ENCODE measurements around the gene LRFN4.
A peak's percentile ranks its signal among the peaks of the same experiment; 100 is the strongest.

LRFN4 gene

DNA sequence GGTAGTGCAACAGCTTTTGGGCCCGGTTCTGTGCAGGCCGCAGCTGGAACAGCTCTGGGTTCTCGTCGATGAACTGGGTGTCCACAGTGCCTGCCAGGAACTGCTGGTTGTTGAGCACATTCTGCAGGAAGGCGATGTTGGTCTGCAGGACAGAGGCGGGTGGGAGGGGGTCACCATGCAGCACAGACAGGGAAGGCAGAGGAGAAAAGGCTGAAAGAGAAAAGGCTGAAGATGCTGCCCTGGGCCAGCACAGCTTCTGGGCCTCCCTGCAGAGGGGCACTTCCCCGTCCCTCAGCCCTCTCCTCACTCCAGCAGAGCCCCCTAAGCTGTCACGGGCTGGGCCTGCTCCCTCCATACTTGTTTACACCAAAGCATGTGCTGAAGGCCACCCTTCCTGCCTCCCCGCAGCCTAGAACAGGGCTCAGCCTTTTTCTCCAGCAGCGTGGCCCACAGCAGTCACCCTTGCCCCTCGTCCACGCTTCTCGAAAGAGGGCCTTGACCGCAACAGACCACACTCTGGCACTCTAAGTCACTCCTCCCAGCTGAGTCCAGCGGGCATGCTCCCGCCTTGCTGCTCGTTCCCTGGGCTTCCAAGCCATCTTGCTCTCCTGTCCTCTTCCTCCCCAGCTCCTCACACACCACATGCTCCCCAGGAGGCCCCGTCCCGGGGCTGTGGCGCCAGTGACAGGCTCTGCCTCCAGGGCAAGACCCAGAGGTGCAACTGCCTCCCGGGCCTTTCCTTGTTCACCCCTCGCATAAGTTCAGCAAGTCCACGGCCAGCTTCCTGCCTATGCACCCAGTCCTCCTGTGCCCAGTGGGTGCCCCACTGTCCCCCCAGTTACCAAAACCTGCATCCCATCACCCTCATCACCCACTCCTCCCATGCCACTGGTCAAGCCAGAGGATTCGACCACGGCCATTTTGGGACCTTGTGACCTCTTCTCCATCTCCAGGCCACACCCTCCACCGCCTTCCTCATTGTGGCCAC lies 3.3 kb upstream of the LRFN4 start:
- peaks cover 20% of the 10 kb centered on the region; the same call in 1 of the 2 replicates for H3K36me3 ChIP-seq (ENCODE audit: control insufficient read depth, insufficient read depth, low read length)
- H3K9me3 ChIP-seq (ENCODE audit: control insufficient read depth, insufficient read depth, low read depth, low read length) = no peaks in the 10 kb centered on the region
- no peaks in the 10 kb centered on the region for H3K27me3 ChIP-seq (ENCODE audit: control insufficient read depth, insufficient read depth, low read length)
- no peak overlapping the region for H3K4me3 ChIP-seq (ENCODE audit: low read depth, low read length)
- no peak overlapping the region for H3K27ac ChIP-seq (ENCODE audit: low read depth, low read length)
- H3K9ac ChIP-seq (ENCODE audit: low read length) = no peak overlapping the region
- peaks cover 12% of the 10 kb centered on the region for H3K4me1 ChIP-seq (ENCODE audit: control insufficient read depth, insufficient read depth, low read length)

DNA sequence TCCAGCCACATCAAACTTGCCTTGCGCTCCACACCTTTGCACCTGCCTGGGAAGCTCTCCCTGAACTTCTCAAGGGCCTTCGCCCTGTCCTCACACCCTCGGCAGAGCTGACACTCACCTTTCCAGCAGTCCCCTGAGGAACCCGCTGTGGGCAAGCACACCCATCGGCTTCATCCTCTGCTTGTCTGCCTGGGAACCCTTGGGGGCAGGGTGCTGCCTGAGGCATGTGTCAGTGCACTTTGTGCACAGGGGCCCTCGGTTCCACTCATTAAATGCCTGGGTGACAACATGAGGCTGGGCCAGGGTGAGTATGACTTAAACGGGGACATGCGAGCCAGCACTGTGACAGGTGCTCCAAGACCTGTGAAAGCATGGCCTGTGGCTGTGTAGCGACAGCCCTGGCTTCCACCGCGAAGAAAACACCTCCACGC lies 2.6 kb upstream of the LRFN4 start:
- Histone ChIP-seq H3K27me3 (ENCODE audit: control insufficient read depth, insufficient read depth, low read length) (no peaks in the 10 kb centered on the region), H3K9me3 (ENCODE audit: control insufficient read depth, insufficient read depth, low read depth, low read length) (no peaks in the 10 kb centered on the region), H3K4me1 (ENCODE audit: control insufficient read depth, insufficient read depth, low read length) (peaks cover 12% of the 10 kb centered on the region), H3K4me3 (ENCODE audit: low read depth, low read length) (no peak overlapping the region), H3K9ac (ENCODE audit: low read length) (no peak overlapping the region), H3K36me3 (ENCODE audit: control insufficient read depth, insufficient read depth, low read length) (peaks cover 19% of the 10 kb centered on the region; the same call in 1 of the 2 replicates), H3K27ac (ENCODE audit: low read depth, low read length) (no peak overlapping the region)

DNA sequence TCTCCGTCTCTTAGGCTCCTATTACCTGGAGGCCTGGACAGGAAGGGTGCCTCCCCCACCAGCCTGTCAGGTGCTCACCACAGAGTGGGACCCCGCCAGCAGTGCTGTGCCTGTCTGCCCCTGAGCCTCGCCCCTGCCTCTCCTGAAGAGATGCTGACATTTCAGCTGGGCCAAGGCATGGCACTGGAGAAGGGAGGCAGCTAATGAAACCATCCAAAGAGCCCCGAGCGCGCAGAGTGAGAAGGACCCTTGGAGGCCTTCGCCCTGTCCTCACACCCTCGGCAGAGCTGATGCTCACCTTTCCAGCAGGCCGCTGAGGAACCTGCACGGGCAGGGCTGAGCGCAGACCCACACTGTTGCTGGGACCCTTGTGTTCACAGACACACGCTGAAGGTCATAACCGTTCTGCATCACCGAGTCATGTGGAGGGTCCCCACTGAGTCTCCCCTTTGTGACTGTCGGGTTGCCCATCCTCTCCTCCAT lies 2.1 kb upstream of the LRFN4 start:
- H3K27me3 ChIP-seq (ENCODE audit: control insufficient read depth, insufficient read depth, low read length) = no peaks in the 10 kb centered on the region
- H3K4me3 ChIP-seq (ENCODE audit: low read depth, low read length) = no peak overlapping the region
- H3K9me3 ChIP-seq (ENCODE audit: control insufficient read depth, insufficient read depth, low read depth, low read length) = no peaks in the 10 kb centered on the region
- no peak overlapping the region for H3K27ac ChIP-seq (ENCODE audit: low read depth, low read length)
- H3K4me1 ChIP-seq (ENCODE audit: control insufficient read depth, insufficient read depth, low read length) = peaks cover 12% of the 10 kb centered on the region
- H3K36me3 ChIP-seq (ENCODE audit: control insufficient read depth, insufficient read depth, low read length) = peaks cover 20% of the 10 kb centered on the region
- H3K9ac ChIP-seq (ENCODE audit: low read length) = no peak overlapping the region

DNA sequence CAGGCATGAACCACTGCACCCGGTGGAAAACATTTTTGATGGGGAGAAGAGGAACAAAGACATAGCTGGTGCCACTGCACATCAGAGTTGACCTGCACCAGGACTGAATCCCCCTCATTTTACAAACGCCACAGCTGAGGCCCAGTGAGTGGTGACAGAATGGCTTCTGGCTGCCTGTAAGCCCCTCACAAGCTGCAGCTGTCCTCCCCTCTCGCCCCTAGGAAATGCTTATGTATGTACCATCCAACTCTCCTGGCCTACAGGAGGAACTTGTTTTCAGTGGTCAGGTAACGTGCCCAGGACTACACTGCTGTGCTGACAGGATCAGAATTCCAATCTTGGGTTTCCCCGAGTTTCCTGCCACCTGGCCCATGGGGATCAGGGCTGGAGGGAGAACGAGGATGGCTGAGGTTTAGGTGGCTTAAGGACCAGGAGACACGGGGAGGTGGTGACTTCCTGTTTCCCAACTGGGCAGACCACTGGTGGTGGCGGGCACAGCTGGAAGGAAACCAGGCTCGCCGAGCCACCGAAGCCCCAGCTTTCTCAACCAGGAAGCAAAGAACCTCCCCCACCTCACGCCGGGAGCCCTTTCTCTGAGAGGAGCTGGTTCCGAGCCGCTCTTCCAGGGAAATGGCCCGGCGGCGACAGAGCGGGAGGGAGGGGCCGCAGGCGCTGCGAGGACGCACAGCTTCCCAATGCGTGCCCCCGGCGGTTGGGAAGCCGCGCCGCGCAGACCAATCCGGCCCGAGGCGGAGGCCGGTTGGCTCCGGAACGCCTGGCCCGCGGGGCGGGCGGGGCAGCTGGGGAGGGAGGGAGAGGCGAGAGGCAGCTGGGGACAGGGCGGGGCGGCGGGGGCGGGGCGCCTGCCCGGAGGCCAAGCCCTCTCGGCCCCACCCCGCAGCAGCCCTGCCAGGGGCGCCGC lies 1.0 kb upstream of the LRFN4 start:
- Histone ChIP-seq H3K4me3 (ENCODE audit: low read depth, low read length) (peak overlapping the region; percentile 79), H3K27ac (ENCODE audit: low read depth, low read length) (peak overlapping the region; percentile 6; the same call in 1 of the 2 replicates), H3K4me1 (ENCODE audit: control insufficient read depth, insufficient read depth, low read length) (peaks cover 12% of the 10 kb centered on the region), H3K9me3 (ENCODE audit: control insufficient read depth, insufficient read depth, low read depth, low read length) (no peaks in the 10 kb centered on the region), H3K36me3 (ENCODE audit: control insufficient read depth, insufficient read depth, low read length) (peaks cover 10% of the 10 kb centered on the region), H3K9ac (ENCODE audit: low read length) (peak overlapping the region; percentile 82), H3K27me3 (ENCODE audit: control insufficient read depth, insufficient read depth, low read length) (no peaks in the 10 kb centered on the region)

DNA sequence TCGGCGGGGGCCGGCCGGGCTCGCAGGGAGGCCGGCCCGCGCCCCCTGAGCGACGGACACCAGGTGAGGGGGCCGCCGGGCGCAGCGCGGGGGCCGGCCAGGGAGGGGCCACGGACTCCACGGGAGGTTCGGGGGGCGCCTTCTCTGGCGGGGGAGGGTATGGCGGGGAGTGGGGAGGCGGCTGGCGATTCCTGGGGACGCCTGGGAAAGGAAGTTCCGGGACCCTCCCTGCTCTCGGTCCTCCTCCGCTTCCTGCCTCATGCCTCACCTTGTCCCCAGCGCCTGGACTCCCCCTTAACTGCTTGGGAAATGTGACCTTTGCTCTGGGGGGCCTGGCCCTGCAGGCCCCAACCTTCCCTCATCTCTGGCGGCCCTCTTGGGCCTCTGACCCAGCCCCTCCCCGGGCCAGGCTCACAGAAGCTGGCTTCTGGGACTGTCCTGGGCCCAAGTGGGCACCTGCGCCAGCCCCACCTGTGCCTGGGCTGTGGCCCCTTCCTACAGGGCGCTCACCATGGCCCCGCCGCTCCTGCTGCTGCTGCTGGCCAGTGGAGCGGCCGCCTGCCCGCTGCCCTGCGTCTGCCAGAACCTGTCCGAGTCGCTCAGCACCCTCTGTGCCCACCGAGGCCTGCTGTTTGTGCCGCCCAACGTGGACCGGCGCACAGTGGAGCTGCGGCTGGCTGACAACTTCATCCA lies 516 bp downstream of the LRFN4 start:
- 0 out of 2 replicates have a peak overlapping the region, but pooled peaks have one; percentile 34 for H3K27ac ChIP-seq (ENCODE audit: low read depth, low read length)
- H3K9ac ChIP-seq (ENCODE audit: low read length) = peak overlapping the region; percentile 82
- H3K27me3 ChIP-seq (ENCODE audit: control insufficient read depth, insufficient read depth, low read length) = no peaks in the 10 kb centered on the region
- H3K36me3 ChIP-seq (ENCODE audit: control insufficient read depth, insufficient read depth, low read length) = peaks cover 10% of the 10 kb centered on the region
- H3K4me3 ChIP-seq (ENCODE audit: low read depth, low read length) = peak overlapping the region; percentile 79
- H3K9me3 ChIP-seq (ENCODE audit: control insufficient read depth, insufficient read depth, low read depth, low read length) = no peaks in the 10 kb centered on the region
- H3K4me1 ChIP-seq (ENCODE audit: control insufficient read depth, insufficient read depth, low read length) = peaks cover 12% of the 10 kb centered on the region

DNA sequence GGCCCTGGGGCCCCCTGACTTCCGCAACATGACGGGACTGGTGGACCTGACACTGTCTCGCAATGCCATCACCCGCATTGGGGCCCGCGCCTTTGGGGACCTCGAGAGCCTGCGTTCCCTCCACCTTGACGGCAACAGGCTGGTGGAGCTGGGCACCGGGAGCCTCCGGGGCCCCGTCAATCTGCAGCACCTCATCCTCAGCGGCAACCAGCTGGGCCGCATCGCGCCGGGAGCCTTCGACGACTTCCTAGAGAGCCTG lies 992 bp downstream of the LRFN4 start:
- peaks cover 10% of the 10 kb centered on the region for H3K36me3 ChIP-seq (ENCODE audit: control insufficient read depth, insufficient read depth, low read length)
- H3K9ac ChIP-seq (ENCODE audit: low read length) = peak overlapping the region; percentile 33
- no peak overlapping the region for H3K27ac ChIP-seq (ENCODE audit: low read depth, low read length)
- H3K4me3 ChIP-seq (ENCODE audit: low read depth, low read length) = peak overlapping the region; percentile 79
- no peaks in the 10 kb centered on the region for H3K27me3 ChIP-seq (ENCODE audit: control insufficient read depth, insufficient read depth, low read length)
- no peaks in the 10 kb centered on the region for H3K9me3 ChIP-seq (ENCODE audit: control insufficient read depth, insufficient read depth, low read depth, low read length)
- peaks cover 12% of the 10 kb centered on the region for H3K4me1 ChIP-seq (ENCODE audit: control insufficient read depth, insufficient read depth, low read length)

DNA sequence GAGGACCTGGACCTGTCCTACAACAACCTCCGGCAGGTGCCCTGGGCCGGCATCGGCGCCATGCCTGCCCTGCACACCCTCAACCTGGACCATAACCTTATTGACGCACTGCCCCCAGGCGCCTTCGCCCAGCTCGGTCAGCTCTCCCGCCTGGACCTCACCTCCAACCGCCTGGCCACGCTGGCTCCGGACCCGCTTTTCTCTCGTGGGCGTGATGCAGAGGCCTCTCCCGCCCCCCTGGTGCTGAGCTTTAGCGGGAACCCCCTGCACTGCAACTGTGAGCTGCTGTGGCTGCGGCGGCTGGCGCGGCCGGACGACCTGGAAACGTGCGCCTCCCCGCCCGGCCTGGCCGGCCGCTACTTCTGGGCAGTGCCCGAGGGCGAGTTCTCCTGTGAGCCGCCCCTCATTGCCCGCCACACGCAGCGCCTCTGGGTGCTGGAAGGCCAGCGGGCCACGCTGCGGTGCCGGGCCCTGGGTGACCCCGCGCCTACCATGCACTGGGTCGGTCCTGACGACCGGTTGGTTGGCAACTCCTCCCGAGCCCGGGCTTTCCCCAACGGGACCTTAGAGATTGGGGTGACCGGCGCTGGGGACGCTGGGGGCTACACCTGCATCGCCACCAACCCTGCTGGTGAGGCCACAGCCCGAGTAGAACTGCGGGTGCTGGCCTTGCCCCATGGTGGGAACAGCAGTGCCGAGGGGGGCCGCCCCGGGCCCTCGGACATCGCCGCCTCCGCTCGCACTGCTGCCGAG lies 1.5 kb downstream of the LRFN4 start:
- H3K9ac ChIP-seq (ENCODE audit: low read length) = no peak overlapping the region
- H3K9me3 ChIP-seq (ENCODE audit: control insufficient read depth, insufficient read depth, low read depth, low read length) = no peaks in the 10 kb centered on the region
- H3K27ac ChIP-seq (ENCODE audit: low read depth, low read length) = no peak overlapping the region
- H3K4me3 ChIP-seq (ENCODE audit: low read depth, low read length) = no peak overlapping the region
- H3K4me1 ChIP-seq (ENCODE audit: control insufficient read depth, insufficient read depth, low read length) = peaks cover 12% of the 10 kb centered on the region
- H3K27me3 ChIP-seq (ENCODE audit: control insufficient read depth, insufficient read depth, low read length) = no peaks in the 10 kb centered on the region
- peaks cover 10% of the 10 kb centered on the region for H3K36me3 ChIP-seq (ENCODE audit: control insufficient read depth, insufficient read depth, low read length)

DNA sequence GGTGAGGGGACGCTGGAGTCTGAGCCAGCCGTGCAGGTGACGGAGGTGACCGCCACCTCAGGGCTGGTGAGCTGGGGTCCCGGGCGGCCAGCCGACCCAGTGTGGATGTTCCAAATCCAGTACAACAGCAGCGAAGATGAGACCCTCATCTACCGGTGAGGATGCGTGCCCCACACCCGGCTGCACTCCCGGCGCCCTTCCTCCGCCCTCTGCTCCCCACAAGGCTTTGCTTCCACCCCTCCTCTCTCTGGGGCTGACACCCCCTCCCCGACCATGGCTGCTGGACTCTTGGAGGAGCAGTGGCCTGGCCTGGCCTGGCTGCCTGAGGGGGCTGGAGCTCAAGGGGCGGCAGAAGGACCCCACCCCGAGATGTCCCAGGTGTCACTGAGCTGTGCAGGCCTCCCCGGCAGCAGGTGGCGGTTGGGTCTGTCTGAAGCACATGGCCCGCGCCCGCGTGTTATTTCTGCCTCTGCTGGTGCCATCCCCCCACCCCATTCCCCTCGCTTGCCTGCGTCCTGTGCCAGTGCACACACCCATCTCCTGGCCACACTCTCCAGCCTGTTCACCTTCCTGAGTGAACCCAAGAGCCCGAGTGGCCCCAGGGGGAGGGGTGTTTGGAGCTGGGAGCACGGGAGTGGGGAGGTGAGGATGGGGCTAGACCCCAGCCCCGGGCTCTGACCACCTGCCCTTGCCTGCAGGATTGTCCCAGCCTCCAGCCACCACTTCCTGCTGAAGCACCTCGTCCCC lies 2.2 kb downstream of the LRFN4 start:
- Histone ChIP-seq H3K27ac (ENCODE audit: low read depth, low read length) (no peak overlapping the region), H3K9me3 (ENCODE audit: control insufficient read depth, insufficient read depth, low read depth, low read length) (no peaks in the 10 kb centered on the region), H3K36me3 (ENCODE audit: control insufficient read depth, insufficient read depth, low read length) (peaks cover 10% of the 10 kb centered on the region), H3K4me1 (ENCODE audit: control insufficient read depth, insufficient read depth, low read length) (peaks cover 12% of the 10 kb centered on the region), H3K9ac (ENCODE audit: low read length) (no peak overlapping the region), H3K27me3 (ENCODE audit: control insufficient read depth, insufficient read depth, low read length) (no peaks in the 10 kb centered on the region), H3K4me3 (ENCODE audit: low read depth, low read length) (no peak overlapping the region)

DNA sequence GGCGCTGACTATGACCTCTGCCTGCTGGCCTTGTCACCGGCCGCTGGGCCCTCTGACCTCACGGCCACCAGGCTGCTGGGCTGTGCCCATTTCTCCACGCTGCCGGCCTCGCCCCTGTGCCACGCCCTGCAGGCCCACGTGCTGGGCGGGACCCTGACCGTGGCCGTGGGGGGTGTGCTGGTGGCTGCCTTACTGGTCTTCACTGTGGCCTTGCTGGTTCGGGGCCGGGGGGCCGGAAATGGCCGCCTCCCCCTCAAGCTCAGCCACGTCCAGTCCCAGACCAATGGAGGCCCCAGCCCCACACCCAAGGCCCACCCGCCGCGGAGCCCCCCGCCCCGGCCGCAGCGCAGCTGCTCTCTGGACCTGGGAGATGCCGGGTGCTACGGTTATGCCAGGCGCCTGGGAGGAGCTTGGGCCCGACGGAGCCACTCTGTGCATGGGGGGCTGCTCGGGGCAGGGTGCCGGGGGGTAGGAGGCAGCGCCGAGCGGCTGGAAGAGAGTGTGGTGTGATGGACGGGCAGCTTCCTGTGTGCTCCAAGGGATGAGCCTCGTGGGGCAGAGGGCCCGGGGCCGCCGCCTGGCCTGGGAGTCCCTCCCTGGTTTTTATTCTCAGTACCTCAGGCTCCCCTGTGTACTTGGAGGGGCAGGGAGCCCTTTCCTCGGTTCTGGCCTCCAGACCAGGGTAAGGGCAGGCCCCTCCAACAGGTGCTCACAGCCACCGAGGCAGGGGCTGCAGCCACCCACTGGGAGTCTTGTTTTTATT lies 3.0 kb downstream of the LRFN4 start:
- no peak overlapping the region for H3K27ac ChIP-seq (ENCODE audit: low read depth, low read length)
- no peak overlapping the region for H3K4me3 ChIP-seq (ENCODE audit: low read depth, low read length)
- H3K9me3 ChIP-seq (ENCODE audit: control insufficient read depth, insufficient read depth, low read depth, low read length) = no peaks in the 10 kb centered on the region
- no peaks in the 10 kb centered on the region for H3K27me3 ChIP-seq (ENCODE audit: control insufficient read depth, insufficient read depth, low read length)
- H3K9ac ChIP-seq (ENCODE audit: low read length) = no peak overlapping the region
- H3K4me1 ChIP-seq (ENCODE audit: control insufficient read depth, insufficient read depth, low read length) = peaks cover 12% of the 10 kb centered on the region
- peaks cover 10% of the 10 kb centered on the region for H3K36me3 ChIP-seq (ENCODE audit: control insufficient read depth, insufficient read depth, low read length)
